Measurements from ENCODE around the gene EGLN3. TPM values are rescaled to one million over a fixed set of nuclear protein-coding genes. Genes with fewer than 3 reads are reported as not detected.

EGLN3 gene
- total and polyA plus RNA-seq, 2 donors (not counting 3 experiments of a cell fraction or from before 2014, with no cell fraction given) = 0.20 TPM; not detected in 1

- TF ChIP-seq EZH2 (IDR thresholded peaks at IDR 0.05; ENCODE audit: borderline replicate concordance, low read depth, low read length, severe bottlenecking) (no peak), MAX (IDR thresholded peaks at IDR 0.05; ENCODE audit: insufficient read depth, insufficient read length) (no peak), CTCF (IDR thresholded peaks at IDR 0.05; ENCODE audit: extremely low read depth in 1 of 2, insufficient read depth in 1 of 2, low read depth in 1 of 2, low read length in 2 of 2) (no peak), POLR2AphosphoS5 (IDR thresholded peaks at IDR 0.05; ENCODE audit: insufficient read depth, low read depth, low read length) (no peak), JUN (IDR thresholded peaks at IDR 0.05; ENCODE audit: borderline replicate concordance, insufficient read depth, insufficient read length, low read depth) (no peak), FOS (IDR thresholded peaks at IDR 0.05; ENCODE audit: borderline replicate concordance, insufficient read depth, low read length) (no peak), POLR2A (IDR thresholded peaks at IDR 0.05; ENCODE audit: low read depth, low read length) (no peak), GATA2 (IDR thresholded peaks at IDR 0.05; ENCODE audit: insufficient read depth, insufficient read length, low read depth, low read length) (no peak), MYC (IDR thresholded peaks at IDR 0.05; ENCODE audit: low read depth, low read length) (no peak)
- Histone ChIP-seq H3K36me3 (ENCODE audit: control insufficient read depth in 2 of 2, extremely low read depth in 1 of 2, insufficient read depth in 2 of 2, low read length in 2 of 2) (no peaks in the 10 kb centered on the region), H3K9me3 (replicated peaks; ENCODE audit: control insufficient read depth, insufficient read depth, low read length) (no peaks in the 10 kb centered on the region), H4K20me1 (replicated peaks; ENCODE audit: control insufficient read depth, extremely low read depth, insufficient read depth, low read length) (no peaks in the 10 kb centered on the region), H3K27ac (ENCODE audit: insufficient read depth, low read depth, low read length) (no peak overlapping the region), H3K9me1 (replicated peaks; ENCODE audit: control insufficient read depth, extremely low read depth, insufficient read depth, low read length) (no peaks in the 10 kb centered on the region), H3K4me2 (ENCODE audit: insufficient read depth, low read length) (no peak overlapping the region), H3K9ac (replicated peaks; ENCODE audit: extremely low read depth, insufficient read depth, low read length) (no peak overlapping the region), H3K4me3 (replicated peaks in 1 of 3; ENCODE audit: insufficient read depth in 1 of 3, low read depth in 1 of 3, low read length in 3 of 3) (no peak overlapping the region), H3K4me1 (ENCODE audit: control insufficient read depth, extremely low read depth, insufficient read depth, low read length) (peaks cover under 1% of the 10 kb centered on the region), H3K79me2 (ENCODE audit: control insufficient read depth, insufficient read depth, low read length) (no peaks in the 10 kb centered on the region), H3K27me3 (ENCODE audit: control insufficient read depth in 2 of 2, insufficient read depth in 2 of 2, low read length in 2 of 2) (peaks cover 0 to 3% of the 10 kb centered on the region in 2 experiments), H2AFZ (ENCODE audit: low read depth, low read length) (no peak overlapping the region)
- FAIRE-seq = no peak
- ChIA-PET CTCF (interaction anchor here (0.7 to 3.2 kb wide), 5 partner anchors 60 to 189 kb away, joined by 3 to 15 read pairs (median 3); no protein-coding TSS in a partner anchor), POLR2A (no interaction called here)
- no peak for DNase-seq (ENCODE audit: low read depth, low spot score)
- intact Hi-C loops (cut with micrococcal nuclease) = no loop called here
- dilution Hi-C loops (cut with MboI; ENCODE audit: extremely low pct_ligation_motif_present, low sequenced_read_pairs) = no loop called here
- no TSS peak for BruUV-seq (replicated peaks)
Measured at GRCh38 chr14:33909380-33910084, 41.3 kb downstream of the EGLN3 start.

All from endothelial cell of umbilical vein (primary cell).